ENCODE measurements around the gene NPTX1.

NPTX1 gene

DNA sequence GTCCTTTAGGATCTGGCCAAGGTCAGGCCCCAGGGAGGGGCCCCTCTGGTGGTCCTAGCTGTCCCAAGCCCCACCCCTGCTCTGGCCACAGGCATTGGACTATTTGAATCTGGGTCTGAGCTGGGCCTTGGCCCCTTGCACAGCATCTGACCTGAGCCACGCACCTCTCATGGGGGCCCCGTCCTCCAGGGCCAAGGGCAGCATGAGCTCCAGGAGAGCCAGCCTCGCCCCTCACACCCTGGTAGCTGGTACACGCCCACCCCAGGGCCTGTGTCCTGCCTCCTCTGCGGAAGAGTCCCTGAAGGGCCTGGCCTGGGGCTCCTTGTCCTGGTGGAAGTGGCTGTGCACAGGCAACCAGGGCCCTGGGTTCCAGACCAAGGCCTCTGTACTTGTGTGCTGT, 37.6 kb downstream of the NPTX1 start:
- Histone ChIP-seq H3K4me3 (ENCODE audit: low read depth, low read length) (no peak overlapping the region), H3K27ac (no peak overlapping the region), H3K27me3 (replicated peaks) (no peaks in the 10 kb centered on the region), H3K36me3 (replicated peaks) (no peaks in the 10 kb centered on the region)
- in situ Hi-C loops (cut with HindIII; ENCODE audit: low pct_ligation_motif_present, low sequenced_read_pairs) = loop anchor here (25.0 kb wide), 1 partner anchor 423 kb away; no protein-coding TSS in a partner anchor
- TF ChIP-seq, protein P1, sequence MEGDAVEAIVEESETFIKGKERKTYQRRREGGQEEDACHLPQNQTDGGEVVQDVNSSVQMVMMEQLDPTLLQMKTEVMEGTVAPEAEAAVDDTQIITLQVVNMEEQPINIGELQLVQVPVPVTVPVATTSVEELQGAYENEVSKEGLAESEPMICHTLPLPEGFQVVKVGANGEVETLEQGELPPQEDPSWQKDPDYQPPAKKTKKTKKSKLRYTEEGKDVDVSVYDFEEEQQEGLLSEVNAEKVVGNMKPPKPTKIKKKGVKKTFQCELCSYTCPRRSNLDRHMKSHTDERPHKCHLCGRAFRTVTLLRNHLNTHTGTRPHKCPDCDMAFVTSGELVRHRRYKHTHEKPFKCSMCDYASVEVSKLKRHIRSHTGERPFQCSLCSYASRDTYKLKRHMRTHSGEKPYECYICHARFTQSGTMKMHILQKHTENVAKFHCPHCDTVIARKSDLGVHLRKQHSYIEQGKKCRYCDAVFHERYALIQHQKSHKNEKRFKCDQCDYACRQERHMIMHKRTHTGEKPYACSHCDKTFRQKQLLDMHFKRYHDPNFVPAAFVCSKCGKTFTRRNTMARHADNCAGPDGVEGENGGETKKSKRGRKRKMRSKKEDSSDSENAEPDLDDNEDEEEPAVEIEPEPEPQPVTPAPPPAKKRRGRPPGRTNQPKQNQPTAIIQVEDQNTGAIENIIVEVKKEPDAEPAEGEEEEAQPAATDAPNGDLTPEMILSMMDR (IDR thresholded peaks at IDR 0.05; ENCODE audit: low read depth, low read length, missing control alignments) = no peak
- DNase-seq = no peak

DNA sequence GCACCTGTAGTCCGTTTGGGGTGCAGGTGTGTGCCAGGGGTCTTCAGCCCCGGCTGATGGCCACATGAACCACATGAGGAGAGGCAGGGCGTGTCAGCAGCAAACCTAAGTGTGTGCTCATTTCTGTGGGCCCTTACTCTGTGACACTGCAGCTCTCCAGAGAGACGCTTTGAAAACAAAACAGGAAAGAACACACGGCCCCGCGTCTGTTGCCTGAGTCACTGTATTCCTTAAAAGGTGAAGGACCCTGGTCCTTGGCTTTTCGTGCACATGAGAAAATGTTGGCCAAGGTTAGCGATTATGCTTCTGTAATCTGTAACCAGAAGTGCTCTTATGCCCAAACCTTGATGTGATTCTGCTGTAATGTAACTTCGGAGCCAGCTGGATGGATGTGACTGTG, 38.9 kb downstream of the NPTX1 start:
- Histone ChIP-seq H3K27me3 (replicated peaks) (no peaks in the 10 kb centered on the region), H3K4me3 (ENCODE audit: low read depth, low read length) (no peak overlapping the region), H3K36me3 (replicated peaks) (no peaks in the 10 kb centered on the region), H3K27ac (no peak overlapping the region)
- in situ Hi-C loops (cut with HindIII; ENCODE audit: low pct_ligation_motif_present, low sequenced_read_pairs) = loop anchor here (25.0 kb wide), 1 partner anchor 425 kb away; no protein-coding TSS in a partner anchor
- TF ChIP-seq, protein P1 (IDR thresholded peaks at IDR 0.05; ENCODE audit: low read depth, low read length, missing control alignments) = no peak
- DNase-seq = no peak

DNA sequence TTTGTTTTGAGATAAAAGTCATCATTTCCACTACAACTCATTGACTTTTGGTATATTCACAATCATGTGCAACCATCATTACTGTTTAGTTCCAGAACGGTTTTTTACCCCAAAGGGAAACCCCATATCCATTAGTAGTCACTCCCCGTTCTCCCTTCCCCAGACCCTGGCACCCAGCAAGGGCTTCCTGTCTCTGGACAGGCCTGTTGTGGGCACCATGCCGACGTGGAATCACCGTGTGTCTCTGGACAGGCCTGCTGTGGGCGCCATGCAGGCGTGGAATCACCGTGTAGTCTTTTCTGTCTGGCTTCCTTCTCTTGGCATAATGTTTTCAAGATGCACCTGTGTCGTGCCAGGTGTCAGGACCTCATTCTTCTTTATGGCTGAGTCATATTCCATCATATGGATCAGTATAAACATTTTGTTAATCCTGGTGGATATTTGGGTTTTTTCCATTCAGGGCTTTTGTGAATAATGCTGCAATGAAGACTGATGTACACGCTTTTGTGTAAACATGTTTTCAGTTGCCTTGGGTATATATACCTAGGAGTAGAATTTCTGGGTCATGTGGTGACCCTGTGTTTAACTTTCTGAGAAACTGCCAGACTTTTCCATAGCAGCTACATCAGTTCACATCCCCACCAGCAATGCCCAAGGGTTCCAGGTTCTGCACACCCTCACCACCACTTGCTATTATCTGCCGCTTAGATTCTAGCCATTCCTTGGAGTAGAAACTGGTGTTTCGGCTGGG, 42.3 kb downstream of the NPTX1 start:
- H3K4me3 ChIP-seq (ENCODE audit: low read depth, low read length) = no peak overlapping the region
- no peaks in the 10 kb centered on the region for H3K36me3 ChIP-seq (replicated peaks)
- H3K27ac ChIP-seq = no peak overlapping the region
- in situ Hi-C loops (cut with HindIII; ENCODE audit: low pct_ligation_motif_present, low sequenced_read_pairs) = loop anchor here (25.0 kb wide), 1 partner anchor 428 kb away; no protein-coding TSS in a partner anchor
- no peaks in the 10 kb centered on the region for H3K27me3 ChIP-seq (replicated peaks)
- DNase-seq = no peak
- TF ChIP-seq, protein P1 (IDR thresholded peaks at IDR 0.05; ENCODE audit: low read depth, low read length, missing control alignments) = no peak

DNA sequence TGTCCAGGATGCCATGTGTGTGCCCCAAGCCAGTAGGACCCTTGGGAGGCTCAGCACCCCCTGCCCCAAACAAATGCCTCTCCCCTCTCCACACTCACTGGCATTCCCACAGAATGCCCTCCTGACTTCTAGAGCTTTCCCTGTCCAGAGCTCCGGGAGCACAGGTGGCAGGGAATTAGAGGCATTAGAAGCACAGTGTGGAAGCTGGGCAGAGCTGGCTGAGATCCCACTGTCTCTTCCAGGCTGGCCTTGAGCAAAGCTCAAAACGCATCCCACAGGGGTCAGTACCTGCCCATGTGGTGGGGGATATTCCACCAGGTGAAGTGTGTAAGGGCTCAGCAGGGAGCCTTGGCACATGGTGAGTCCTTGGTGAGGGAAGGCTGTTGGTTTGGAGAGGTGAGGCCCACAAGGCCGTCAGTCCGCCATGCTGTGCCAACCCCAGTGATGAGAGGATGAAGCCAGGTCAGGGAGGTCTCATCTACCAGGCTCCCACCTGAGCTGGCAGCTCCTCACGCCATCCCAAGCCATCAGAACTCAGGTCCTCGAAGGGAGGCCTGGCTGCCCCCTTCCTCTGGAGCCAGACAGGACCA, 43.4 kb downstream of the NPTX1 start:
- Histone ChIP-seq H3K27me3 (replicated peaks) (no peaks in the 10 kb centered on the region), H3K27ac (no peak overlapping the region), H3K4me3 (ENCODE audit: low read depth, low read length) (no peak overlapping the region), H3K36me3 (replicated peaks) (no peaks in the 10 kb centered on the region)
- DNase-seq = no peak
- in situ Hi-C loops (cut with HindIII; ENCODE audit: low pct_ligation_motif_present, low sequenced_read_pairs) = loop anchor here (25.0 kb wide), 1 partner anchor 429 kb away; no protein-coding TSS in a partner anchor
- TF ChIP-seq, protein P1 (IDR thresholded peaks at IDR 0.05; ENCODE audit: low read depth, low read length, missing control alignments) = no peak

DNA sequence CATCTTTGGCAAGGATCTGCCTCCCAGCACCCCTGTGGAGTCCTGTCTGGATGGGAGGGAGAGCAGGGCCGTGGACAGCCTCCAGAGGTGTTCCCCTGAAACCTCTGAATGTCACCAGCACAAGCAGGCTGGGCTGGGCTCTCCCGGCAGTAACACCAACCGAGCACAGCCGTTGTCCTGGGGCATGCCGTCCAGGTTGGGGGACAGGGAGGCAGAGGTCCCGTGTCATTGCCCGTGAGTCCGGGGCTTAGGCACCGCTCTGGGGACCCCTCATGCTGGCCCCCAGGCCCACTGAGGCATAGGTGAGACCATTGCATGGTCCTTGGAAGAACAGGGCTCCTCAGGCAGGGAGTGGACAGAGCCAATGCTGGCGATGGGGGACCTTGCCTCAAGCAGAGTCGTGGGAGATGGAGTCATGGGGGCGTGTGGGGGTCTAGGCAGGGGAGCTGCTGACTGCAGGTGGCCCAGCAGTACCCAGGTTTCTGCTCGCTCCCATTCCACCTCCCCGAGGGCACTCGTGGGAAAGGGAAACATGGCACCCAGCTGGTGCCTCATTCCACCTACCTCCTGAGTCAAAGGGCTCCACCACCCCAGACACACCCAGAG, 44.0 kb downstream of the NPTX1 start:
- no peak for DNase-seq
- TF ChIP-seq, protein P1 (IDR thresholded peaks at IDR 0.05; ENCODE audit: low read depth, low read length, missing control alignments) = no peak
- in situ Hi-C loops (cut with HindIII; ENCODE audit: low pct_ligation_motif_present, low sequenced_read_pairs) = loop anchor here (25.0 kb wide), 1 partner anchor 430 kb away; no protein-coding TSS in a partner anchor

More for the DNA sequence above, 44.0 kb downstream of the NPTX1 start:
- Histone ChIP-seq H3K27ac (no peak overlapping the region), H3K36me3 (replicated peaks) (no peaks in the 10 kb centered on the region), H3K27me3 (replicated peaks) (no peaks in the 10 kb centered on the region), H3K4me3 (ENCODE audit: low read depth, low read length) (no peak overlapping the region)

Data from brain microvascular endothelial cell (primary cell).